ENCODE data around the gene GDF10. TPM values are rescaled to one million over a fixed set of nuclear protein-coding genes. Genes with fewer than 3 reads are reported as not detected.

Gene GDF10
- total and polyA plus RNA-seq, 2 of the 8 experiments (the other 6 are each of a cell fraction or from before 2014, with no cell fraction given): 0.19 to 0.32 TPM

- TF ChIP-seq SIRT6 (IDR thresholded peaks at IDR 0.05; ENCODE audit: low read length): no peak
Observed at GRCh38 chr10:47288236-47288635, 11.8 kb upstream of the GDF10 start (continued).
